ENCODE data around the gene CXCR6. TPM values are rescaled to one million over a fixed set of nuclear protein-coding genes. Genes with fewer than 3 reads are reported as not detected.

CXCR6 gene
- total and polyA plus RNA-seq, 2 of the 13 experiments (the other 11 are each of a cell fraction or from before 2014, with no cell fraction given) = not detected

DNA sequence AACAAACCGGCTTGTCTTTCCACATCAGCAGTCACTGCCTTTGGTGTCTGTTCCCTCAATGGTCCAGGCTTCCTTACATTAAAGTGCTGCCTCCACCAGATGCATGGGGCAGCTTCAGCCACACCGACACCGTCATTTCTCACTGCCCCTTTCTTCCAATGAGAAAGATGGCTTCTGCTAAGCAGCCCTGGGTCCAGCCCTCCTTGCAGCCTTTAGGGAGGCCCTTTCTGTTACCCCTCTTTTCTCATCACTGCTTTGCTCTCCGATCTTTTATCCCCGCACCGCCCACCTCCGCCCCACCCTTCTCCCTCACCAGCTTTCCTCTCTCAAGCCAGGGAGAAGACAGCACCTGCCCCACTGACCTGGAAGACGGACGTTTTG, 28.2 kb upstream of the CXCR6 start:
- FAIRE-seq (no peak), DNase-seq (ENCODE audit: low spot score) (no peak), ATAC-seq (no peak; the same call in 2 of the 3 replicates)
- in situ Hi-C loops (cut with HindIII; ENCODE audit: extremely low pct_ligation_motif_present, low pct_unique_long_range_greater_than_20kb) = loop anchor here (25.0 kb wide), 1 partner anchor 678 kb away; the partner anchor contains the start of gene TMEM158
- no peaks in the 10 kb centered on the region for H3K27me3 ChIP-seq (ENCODE audit: control insufficient read depth in 1 of 2, insufficient read depth in 2 of 2, low read length in 2 of 2)
- H3K4me3 ChIP-seq (replicated peaks in 1 of 3; ENCODE audit: insufficient read depth in 1 of 3, low read depth in 2 of 3, low read length in 3 of 3) = no peak overlapping the region
- H3K9me3 ChIP-seq (ENCODE audit: low read length) = no peaks in the 10 kb centered on the region
- H3K79me2 ChIP-seq (ENCODE audit: insufficient read depth, low read length) = no peaks in the 10 kb centered on the region
- no peak overlapping the region for H3K4me2 ChIP-seq (ENCODE audit: low read depth, low read length)
- no peaks in the 10 kb centered on the region for H3K4me1 ChIP-seq (ENCODE audit: insufficient read depth, low read length)
- peaks cover 3 to 5% of the 10 kb centered on the region in 2 experiments; a peak in 2 of 5 replicates for H3K36me3 ChIP-seq (replicated peaks in 1 of 2; ENCODE audit: control insufficient read depth in 1 of 2, insufficient read depth in 2 of 2, low read length in 2 of 2)
- ChIA-PET CTCF (ENCODE audit: low intra/inter-chr PET ratio, low total read pairs) (no interaction called here), POLR2A (no interaction called here)
- intact Hi-C loops (cut with micrococcal nuclease; ENCODE audit: unreplicated experiment) = no loop called here
- no peaks in the 10 kb centered on the region for H4K20me1 ChIP-seq (ENCODE audit: insufficient read depth, low read length)
- BruUV-seq (replicated peaks) = no TSS peak
- H2AFZ ChIP-seq (ENCODE audit: low read length) = no peak overlapping the region
- WGBS (ENCODE audit: low lambda C conversion rate) = 77% methylated on average over 9 of the region's 9 CpGs
- H3K9ac ChIP-seq (ENCODE audit: insufficient read depth, low read depth, low read length) = no peak overlapping the region
- no peak for TF ChIP-seq BRCA1 (CRISPR knock-in tag; IDR thresholded peaks at IDR 0.05)
- TF ChIP-seq ZNF710 (CRISPR knock-in tag; IDR thresholded peaks at IDR 0.05; ENCODE audit: borderline replicate concordance) = no peak
- no peak for TF ChIP-seq REL (CRISPR knock-in tag; conservative IDR thresholded peaks at IDR 0.05)
- TF ChIP-seq KDM5A (IDR thresholded peaks at IDR 0.05; ENCODE audit: borderline replicate concordance, low read length) = no peak
- no peak for TF ChIP-seq TOPORS (CRISPR knock-in tag; IDR thresholded peaks at IDR 0.05)
- no peak for TF ChIP-seq ZNF790 (CRISPR knock-in tag; IDR thresholded peaks at IDR 0.05; ENCODE audit: borderline replicate concordance)
- TF ChIP-seq GTF3A (CRISPR knock-in tag; conservative IDR thresholded peaks at IDR 0.05) = no peak
- TF ChIP-seq NFKB2 (CRISPR knock-in tag; IDR thresholded peaks at IDR 0.05; ENCODE audit: borderline replicate concordance) = no peak
- TF ChIP-seq THAP11 (CRISPR knock-in tag; IDR thresholded peaks at IDR 0.05) = no peak
- TF ChIP-seq RARA (CRISPR knock-in tag; IDR thresholded peaks at IDR 0.05) = no peak
- no peak for TF ChIP-seq NR2F1 (CRISPR knock-in tag; IDR thresholded peaks at IDR 0.05)
- no peak overlapping the region for H3K27ac ChIP-seq (ENCODE audit: extremely low read length, insufficient read depth, low read length)
